Measurements from ENCODE around the gene SMIM29. TPM values are rescaled to one million over a fixed set of nuclear protein-coding genes. Genes with fewer than 3 reads are reported as not detected.
A peak's percentile ranks its signal among the peaks of the same experiment; 100 is the strongest.
"Not testable (repeated sequence)": the region's sequence is repeated elsewhere in the genome, so short reads cannot be mapped to it uniquely, and the experiment has no call there.

The SMIM29 gene
- total and polyA plus RNA-seq, 12 donors: 16.0 to 78.2 (median 25.4) TPM

DNA sequence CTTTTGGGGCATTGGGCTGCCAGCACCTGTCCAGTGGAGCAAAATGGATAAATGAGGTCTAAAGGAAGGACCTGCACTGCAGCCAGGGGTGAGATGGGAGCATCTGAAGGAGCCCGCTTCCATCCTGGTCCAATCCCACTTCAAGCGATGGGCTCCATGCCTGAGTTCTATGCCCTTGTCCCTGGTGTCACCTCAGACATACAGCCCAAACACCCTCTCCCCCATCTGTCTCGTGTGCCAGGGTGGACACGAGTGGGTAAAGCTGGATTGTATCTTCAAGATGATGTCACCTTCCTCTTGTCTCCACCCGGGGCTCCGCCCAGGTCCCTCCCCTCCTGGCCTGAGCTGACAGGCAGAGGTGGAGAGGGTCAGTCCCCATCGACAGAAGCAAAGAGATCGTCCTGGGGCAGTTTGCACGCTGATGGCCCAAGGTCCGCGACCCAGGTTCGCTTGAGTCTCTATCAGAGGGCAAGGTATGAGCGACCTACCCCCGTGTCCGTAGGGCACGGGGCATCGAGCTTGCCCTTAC is 544 bp downstream of the SMIM29 start:
- intact Hi-C loops (cut with DNase I): loop anchor here (2.0 to 5.0 kb wide), 10 partner anchors 23 to 359 kb away; partner anchors contain the start of gene NUDT3 (in 5 of the 10)
- TF ChIP-seq, protein P1, sequence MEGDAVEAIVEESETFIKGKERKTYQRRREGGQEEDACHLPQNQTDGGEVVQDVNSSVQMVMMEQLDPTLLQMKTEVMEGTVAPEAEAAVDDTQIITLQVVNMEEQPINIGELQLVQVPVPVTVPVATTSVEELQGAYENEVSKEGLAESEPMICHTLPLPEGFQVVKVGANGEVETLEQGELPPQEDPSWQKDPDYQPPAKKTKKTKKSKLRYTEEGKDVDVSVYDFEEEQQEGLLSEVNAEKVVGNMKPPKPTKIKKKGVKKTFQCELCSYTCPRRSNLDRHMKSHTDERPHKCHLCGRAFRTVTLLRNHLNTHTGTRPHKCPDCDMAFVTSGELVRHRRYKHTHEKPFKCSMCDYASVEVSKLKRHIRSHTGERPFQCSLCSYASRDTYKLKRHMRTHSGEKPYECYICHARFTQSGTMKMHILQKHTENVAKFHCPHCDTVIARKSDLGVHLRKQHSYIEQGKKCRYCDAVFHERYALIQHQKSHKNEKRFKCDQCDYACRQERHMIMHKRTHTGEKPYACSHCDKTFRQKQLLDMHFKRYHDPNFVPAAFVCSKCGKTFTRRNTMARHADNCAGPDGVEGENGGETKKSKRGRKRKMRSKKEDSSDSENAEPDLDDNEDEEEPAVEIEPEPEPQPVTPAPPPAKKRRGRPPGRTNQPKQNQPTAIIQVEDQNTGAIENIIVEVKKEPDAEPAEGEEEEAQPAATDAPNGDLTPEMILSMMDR (IDR thresholded peaks at IDR 0.05): no peak

DNA sequence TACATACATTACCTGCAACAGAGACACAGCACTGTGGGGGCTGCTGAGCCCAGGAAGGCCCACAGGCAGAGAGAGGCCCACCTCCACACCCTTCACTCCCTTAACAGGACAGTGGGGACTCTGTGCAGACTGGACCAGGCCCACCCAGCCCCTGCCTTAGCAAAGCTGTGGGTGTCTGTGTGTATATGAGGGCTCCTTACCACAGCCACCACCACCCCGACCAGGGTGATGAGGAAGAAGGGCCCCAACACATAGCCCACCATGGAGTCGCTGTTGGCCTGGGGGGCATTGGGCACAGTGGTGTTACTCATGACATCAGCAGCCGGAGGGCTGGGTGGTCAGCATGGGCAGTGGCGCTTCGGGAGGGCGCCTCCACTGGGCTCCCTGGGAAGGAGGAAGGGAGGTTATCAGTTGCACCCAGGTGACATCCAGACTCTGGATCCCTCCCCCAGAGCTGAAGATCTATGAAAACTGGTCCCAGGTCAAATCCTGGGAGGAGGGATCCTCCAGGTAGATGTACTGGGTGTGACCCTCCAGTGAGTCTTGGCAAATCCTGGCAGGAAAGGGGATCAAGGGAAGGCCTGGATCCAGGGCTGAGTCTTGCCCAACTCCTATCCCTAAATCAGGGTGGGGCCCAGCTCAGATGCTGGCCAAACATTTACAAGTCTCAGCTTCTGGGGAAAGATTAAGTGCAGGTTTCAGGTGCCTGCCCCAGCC is 1.2 kb downstream of the SMIM29 start:
- H3K27me3 ChIP-seq: no peaks in the 10 kb centered on the region
- intact Hi-C loops (cut with DNase I): loop anchor here (2.0 to 5.0 kb wide), 10 partner anchors 23 to 360 kb away; partner anchors contain the start of gene NUDT3 (in 5 of the 10)
- DNase-seq: no peak
- peak overlapping the region in 7 of 10 donors; percentile 60 to 96 (median 88) for H3K4me3 ChIP-seq
- ATAC-seq: no peak
- H3K36me3 ChIP-seq: peaks cover 0 to 7% (median 0%) of the 10 kb centered on the region in 9 donors
- TF ChIP-seq, protein P1 (IDR thresholded peaks at IDR 0.05): no peak
- H3K4me1 ChIP-seq: peaks cover 12 to 52% (median 30%) of the 10 kb centered on the region in 9 donors
- peak overlapping the region in 9 of 10 donors; percentile 93 to 98 (median 95) for H3K27ac ChIP-seq
- no peaks in the 10 kb centered on the region for H3K9me3 ChIP-seq
- 83 to 94% methylated on average over 6 of the region's 6 CpGs for WGBS, 2 donors

More for the DNA sequence above, 544 bp downstream of the SMIM29 start:
- no peaks in the 10 kb centered on the region for H3K9me3 ChIP-seq
- DNase-seq (peak; percentile 65 to 67), ATAC-seq (peak; percentile 29 to 61 (median 46))
- WGBS, 2 donors: 8 to 10% methylated on average over 17 of the region's 17 CpGs
- H3K36me3 ChIP-seq: peaks cover 0 to 6% (median 0%) of the 10 kb centered on the region in 9 donors
- H3K4me3 ChIP-seq: peak overlapping the region; percentile 60 to 96 (median 86)
- no peaks in the 10 kb centered on the region for H3K27me3 ChIP-seq
- H3K4me1 ChIP-seq: peaks cover 12 to 45% (median 30%) of the 10 kb centered on the region in 9 donors
- peak overlapping the region; percentile 33 to 98 (median 95) for H3K27ac ChIP-seq

DNA sequence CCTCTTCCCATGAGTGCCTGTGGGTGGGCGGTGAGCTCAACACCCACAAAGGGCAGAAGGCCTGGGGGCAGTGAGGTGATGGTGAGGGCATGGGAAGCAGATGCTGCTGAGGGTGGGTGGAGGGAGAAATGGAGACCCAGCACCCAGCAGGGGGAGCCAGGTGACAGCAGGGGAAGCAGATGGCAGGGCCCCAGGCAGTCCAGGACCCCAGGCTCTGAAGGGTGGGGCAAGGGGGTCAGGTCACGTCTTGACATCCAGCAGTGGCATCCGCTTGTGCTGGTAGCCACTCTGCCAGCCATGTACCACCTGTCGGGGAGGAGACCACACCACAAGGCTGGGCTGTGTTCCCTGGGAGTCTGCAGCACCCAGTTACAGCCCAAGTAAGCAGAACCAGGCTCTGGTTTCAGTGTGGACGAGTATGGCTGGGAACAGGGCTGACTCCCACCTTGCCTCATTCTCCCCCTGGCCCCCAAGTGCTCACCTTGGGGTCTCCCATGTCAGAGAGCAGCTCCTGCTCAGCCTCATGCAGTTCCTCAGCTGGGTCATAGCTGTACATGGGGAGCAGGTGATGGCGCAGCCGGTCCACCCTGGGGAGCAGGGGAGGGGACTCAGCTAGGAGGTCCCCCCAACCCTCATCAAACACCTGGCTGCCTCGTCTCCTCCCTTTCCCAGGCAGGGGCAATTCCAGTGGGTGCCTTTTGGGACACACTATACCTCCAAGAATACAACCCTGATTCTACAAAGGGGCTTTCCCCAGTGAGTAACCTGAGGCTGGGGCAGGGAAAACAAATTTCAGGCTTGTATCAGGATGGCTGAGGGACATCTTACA is 2.0 kb downstream of the SMIM29 start:
- no peak for ATAC-seq
- H3K36me3 ChIP-seq: peaks cover 0 to 16% (median 0%) of the 10 kb centered on the region in 9 donors
- WGBS, 2 donors: 78 to 80% methylated on average over 8 of the region's 8 CpGs
- TF ChIP-seq, protein P1 (IDR thresholded peaks at IDR 0.05): peak in 7 of 9 donors; percentile 32 to 58 (median 43)
- peaks cover 12 to 57% (median 30%) of the 10 kb centered on the region in 9 donors for H3K4me1 ChIP-seq
- H3K4me3 ChIP-seq: no peak overlapping the region
- no peaks in the 10 kb centered on the region for H3K27me3 ChIP-seq
- no peaks in the 10 kb centered on the region for H3K9me3 ChIP-seq
- DNase-seq: peak in 1 of 2 donors; percentile 51
- no peak overlapping the region for H3K27ac ChIP-seq
- intact Hi-C loops (cut with DNase I): loop anchor here in 9 of 10 donors (5.0 kb wide), 6 partner anchors 44 to 361 kb away; partner anchors contain the start of gene NUDT3 (in 3 of the 9)

DNA sequence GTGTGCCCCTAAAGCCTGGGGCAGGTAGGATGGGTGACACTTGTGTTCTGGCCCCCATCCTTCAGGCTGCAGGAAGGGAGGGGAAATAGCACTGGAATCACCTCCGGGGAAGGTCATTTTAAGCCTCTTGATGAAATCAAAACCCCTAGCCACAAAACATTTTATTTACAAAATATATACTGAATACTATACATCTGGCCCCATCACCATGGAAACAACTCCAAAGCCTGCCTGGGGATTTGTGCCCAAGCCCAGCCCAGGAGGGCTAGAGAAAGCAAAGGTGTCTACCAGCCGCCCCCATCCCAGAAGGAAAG is 2.6 kb downstream of the SMIM29 start:
- ATAC-seq: no peak
- intact Hi-C loops (cut with DNase I): loop anchor here in 9 of 10 donors (5.0 kb wide), 6 partner anchors 44 to 361 kb away; partner anchors contain the start of gene NUDT3 (in 3 of the 9)
- TF ChIP-seq, protein P1 (IDR thresholded peaks at IDR 0.05): no peak
- Histone ChIP-seq H3K4me1 (peaks cover 12 to 57% (median 30%) of the 10 kb centered on the region in 9 donors), H3K4me3 (no peak overlapping the region), H3K27ac (no peak overlapping the region), H3K9me3 (no peaks in the 10 kb centered on the region), H3K36me3 (peaks cover 0 to 22% (median 0%) of the 10 kb centered on the region in 9 donors), H3K27me3 (no peaks in the 10 kb centered on the region)
- 72 to 80% methylated on average over 2 of the region's 2 CpGs for WGBS, 2 donors
- DNase-seq: no peak

DNA sequence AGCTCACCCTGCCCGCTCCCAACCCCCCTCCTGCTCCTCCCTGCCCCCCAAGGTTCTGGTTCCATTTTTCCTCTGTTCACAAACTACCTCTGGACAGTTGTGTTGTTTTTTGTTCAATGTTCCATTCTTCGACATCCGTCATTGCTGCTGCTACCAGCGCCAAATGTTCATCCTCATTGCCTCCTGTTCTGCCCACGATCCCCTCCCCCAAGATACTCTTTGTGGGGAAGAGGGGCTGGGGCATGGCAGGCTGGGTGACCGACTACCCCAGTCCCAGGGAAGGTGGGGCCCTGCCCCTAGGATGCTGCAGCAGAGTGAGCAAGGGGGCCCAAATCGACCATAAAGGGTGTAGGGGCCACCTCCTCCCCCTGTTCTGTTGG is 3.1 kb downstream of the SMIM29 start:
- H3K27ac ChIP-seq: not testable (repeated sequence)

More for the DNA sequence above, 3.1 kb downstream of the SMIM29 start:
- not testable (repeated sequence) for H3K9me3 ChIP-seq, H3K27me3 ChIP-seq, H3K4me3 ChIP-seq, ATAC-seq, DNase-seq
- Histone ChIP-seq H3K4me1 (peaks cover 12 to 57% (median 30%) of the 10 kb centered on the region in 9 donors), H3K36me3 (peaks cover 0 to 26% (median 0%) of the 10 kb centered on the region in 9 donors)
- WGBS, 2 donors: 81 to 88% methylated on average over 7 of the region's 7 CpGs
- intact Hi-C loops (cut with DNase I): loop anchor here in 9 of 10 donors (5.0 kb wide), 6 partner anchors 43 to 362 kb away; partner anchors contain the start of gene NUDT3 (in 3 of the 9)
